ENCODE measurements around the gene YARS1. TPM values are rescaled to one million over a fixed set of nuclear protein-coding genes. Genes with fewer than 3 reads are reported as not detected.

Gene YARS1
- total and polyA plus RNA-seq, 2 of the 13 experiments (the other 11 are each of a cell fraction or from before 2014, with no cell fraction given): 50.1 to 113 TPM

DNA sequence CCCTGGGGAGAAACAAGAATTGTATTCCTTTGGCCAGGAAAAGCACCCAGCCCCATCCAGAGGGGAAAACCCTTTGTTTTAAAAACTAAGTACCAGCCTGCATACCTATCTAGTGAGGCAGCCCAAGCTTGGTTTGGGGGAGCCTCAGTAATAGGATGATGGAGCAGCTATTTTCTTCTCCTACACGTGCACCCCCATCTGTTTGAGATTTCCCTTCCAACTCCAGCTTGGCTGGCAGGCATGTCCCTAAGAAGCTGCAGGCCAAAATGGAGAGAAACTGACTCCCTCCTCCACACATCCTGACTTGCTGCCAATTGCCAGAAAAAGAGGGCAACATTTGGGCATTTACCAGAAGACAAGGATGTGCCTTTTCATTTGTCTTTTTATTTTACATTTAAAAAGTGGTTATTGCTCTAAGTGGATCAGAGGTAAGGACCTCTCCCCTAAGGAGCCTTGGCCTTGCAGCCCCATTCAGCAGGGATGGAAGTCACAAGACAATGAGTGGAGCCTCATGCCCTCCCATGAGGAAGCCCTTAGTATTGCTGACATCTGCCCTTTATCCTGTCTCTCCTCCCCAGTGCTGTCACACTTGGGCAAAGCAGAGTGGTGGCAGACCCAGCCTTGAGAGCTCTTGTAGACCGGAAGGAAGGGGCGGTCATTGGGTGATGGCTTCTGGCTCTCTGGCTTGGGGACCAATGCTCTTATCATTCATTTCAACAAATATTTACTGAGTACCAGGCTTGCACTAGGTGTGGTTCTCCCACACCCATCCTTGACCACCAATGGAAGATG, 44.9 kb upstream of the YARS1 start (continued):
- TF ChIP-seq, protein P1, sequence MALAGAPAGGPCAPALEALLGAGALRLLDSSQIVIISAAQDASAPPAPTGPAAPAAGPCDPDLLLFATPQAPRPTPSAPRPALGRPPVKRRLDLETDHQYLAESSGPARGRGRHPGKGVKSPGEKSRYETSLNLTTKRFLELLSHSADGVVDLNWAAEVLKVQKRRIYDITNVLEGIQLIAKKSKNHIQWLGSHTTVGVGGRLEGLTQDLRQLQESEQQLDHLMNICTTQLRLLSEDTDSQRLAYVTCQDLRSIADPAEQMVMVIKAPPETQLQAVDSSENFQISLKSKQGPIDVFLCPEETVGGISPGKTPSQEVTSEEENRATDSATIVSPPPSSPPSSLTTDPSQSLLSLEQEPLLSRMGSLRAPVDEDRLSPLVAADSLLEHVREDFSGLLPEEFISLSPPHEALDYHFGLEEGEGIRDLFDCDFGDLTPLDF (CRISPR knock-in tag; IDR thresholded peaks at IDR 0.05): no peak
- TF ChIP-seq ZNF879 (CRISPR knock-in tag; IDR thresholded peaks at IDR 0.05): no peak

DNA sequence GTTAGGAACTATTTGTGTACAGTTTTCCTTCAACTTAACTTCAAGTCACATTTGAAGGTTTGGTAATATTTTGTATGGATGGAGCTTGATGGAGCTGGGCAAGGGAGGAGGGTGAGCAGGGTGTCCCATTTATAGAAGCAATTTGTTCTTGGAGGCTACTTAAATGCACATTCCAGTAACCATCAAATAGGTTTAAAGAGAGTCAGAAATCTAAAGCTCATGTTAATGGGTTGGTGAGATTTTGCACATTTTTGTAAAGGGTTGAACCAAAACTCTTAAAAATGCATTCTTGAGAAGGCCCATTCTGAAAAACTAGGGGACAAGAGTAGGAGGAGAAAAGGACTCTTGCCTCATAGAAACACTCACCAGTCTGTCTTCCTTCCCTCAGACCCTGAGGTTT, 43.4 kb upstream of the YARS1 start:
- H3K4me2 ChIP-seq (ENCODE audit: low read depth, low read length): no peak overlapping the region
- FAIRE-seq (no peak), DNase-seq (ENCODE audit: low spot score) (no peak), ATAC-seq (no peak)
- H2AFZ ChIP-seq (ENCODE audit: low read length): no peak overlapping the region
- H3K4me1 ChIP-seq (ENCODE audit: insufficient read depth, low read length): no peaks in the 10 kb centered on the region
- no peak overlapping the region for H3K27ac ChIP-seq (ENCODE audit: extremely low read length, insufficient read depth, low read length)
- no peak overlapping the region for H3K4me3 ChIP-seq (replicated peaks in 1 of 3; ENCODE audit: insufficient read depth in 1 of 3, low read depth in 2 of 3, low read length in 3 of 3)
- no peaks in the 10 kb centered on the region for H4K20me1 ChIP-seq (ENCODE audit: insufficient read depth, low read length)
- ChIA-PET POLR2A (no interaction called here), CTCF (ENCODE audit: low intra/inter-chr PET ratio, low total read pairs) (no interaction called here)
- no peaks in the 10 kb centered on the region for H3K79me2 ChIP-seq (ENCODE audit: insufficient read depth, low read length)
- TF ChIP-seq, protein P2, sequence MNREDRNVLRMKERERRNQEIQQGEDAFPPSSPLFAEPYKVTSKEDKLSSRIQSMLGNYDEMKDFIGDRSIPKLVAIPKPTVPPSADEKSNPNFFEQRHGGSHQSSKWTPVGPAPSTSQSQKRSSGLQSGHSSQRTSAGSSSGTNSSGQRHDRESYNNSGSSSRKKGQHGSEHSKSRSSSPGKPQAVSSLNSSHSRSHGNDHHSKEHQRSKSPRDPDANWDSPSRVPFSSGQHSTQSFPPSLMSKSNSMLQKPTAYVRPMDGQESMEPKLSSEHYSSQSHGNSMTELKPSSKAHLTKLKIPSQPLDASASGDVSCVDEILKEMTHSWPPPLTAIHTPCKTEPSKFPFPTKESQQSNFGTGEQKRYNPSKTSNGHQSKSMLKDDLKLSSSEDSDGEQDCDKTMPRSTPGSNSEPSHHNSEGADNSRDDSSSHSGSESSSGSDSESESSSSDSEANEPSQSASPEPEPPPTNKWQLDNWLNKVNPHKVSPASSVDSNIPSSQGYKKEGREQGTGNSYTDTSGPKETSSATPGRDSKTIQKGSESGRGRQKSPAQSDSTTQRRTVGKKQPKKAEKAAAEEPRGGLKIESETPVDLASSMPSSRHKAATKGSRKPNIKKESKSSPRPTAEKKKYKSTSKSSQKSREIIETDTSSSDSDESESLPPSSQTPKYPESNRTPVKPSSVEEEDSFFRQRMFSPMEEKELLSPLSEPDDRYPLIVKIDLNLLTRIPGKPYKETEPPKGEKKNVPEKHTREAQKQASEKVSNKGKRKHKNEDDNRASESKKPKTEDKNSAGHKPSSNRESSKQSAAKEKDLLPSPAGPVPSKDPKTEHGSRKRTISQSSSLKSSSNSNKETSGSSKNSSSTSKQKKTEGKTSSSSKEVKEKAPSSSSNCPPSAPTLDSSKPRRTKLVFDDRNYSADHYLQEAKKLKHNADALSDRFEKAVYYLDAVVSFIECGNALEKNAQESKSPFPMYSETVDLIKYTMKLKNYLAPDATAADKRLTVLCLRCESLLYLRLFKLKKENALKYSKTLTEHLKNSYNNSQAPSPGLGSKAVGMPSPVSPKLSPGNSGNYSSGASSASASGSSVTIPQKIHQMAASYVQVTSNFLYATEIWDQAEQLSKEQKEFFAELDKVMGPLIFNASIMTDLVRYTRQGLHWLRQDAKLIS (CRISPR knock-in tag; IDR thresholded peaks at IDR 0.05): no peak
- no peak for TF ChIP-seq PCBP1 (IDR thresholded peaks at IDR 0.05; ENCODE audit: borderline replicate concordance, low read depth, low read length)
- TF ChIP-seq ZNF746 (CRISPR knock-in tag; IDR thresholded peaks at IDR 0.05): no peak
- no peak for TF ChIP-seq POLR2AphosphoS2 (IDR thresholded peaks at IDR 0.05; ENCODE audit: low read depth, low read length)
- TF ChIP-seq FOXO1 (CRISPR knock-in tag; IDR thresholded peaks at IDR 0.05): no peak
- TF ChIP-seq GTF3A (CRISPR knock-in tag; conservative IDR thresholded peaks at IDR 0.05): no peak
- TF ChIP-seq ZFP36L1 (CRISPR knock-in tag; IDR thresholded peaks at IDR 0.05): no peak
- TF ChIP-seq ZNF496 (CRISPR knock-in tag; IDR thresholded peaks at IDR 0.05; ENCODE audit: insufficient replicate concordance): no peak
- no peak for TF ChIP-seq MTF1 (CRISPR knock-in tag; IDR thresholded peaks at IDR 0.05)
- no peak for TF ChIP-seq ZNF530 (CRISPR knock-in tag; IDR thresholded peaks at IDR 0.05; ENCODE audit: low read depth)
- TF ChIP-seq KAT8 (CRISPR knock-in tag; IDR thresholded peaks at IDR 0.05): no peak
- in situ Hi-C loops (cut with HindIII; ENCODE audit: extremely low pct_ligation_motif_present, low pct_unique_long_range_greater_than_20kb) (no loop called here), intact Hi-C loops (cut with micrococcal nuclease; ENCODE audit: unreplicated experiment) (no loop called here)
- no TSS peak for BruUV-seq (replicated peaks)
- H3K9me3 ChIP-seq (ENCODE audit: low read length): no peaks in the 10 kb centered on the region
- no peaks in the 10 kb centered on the region for H3K27me3 ChIP-seq (ENCODE audit: control insufficient read depth in 1 of 2, insufficient read depth in 2 of 2, low read length in 2 of 2)
- H3K36me3 ChIP-seq (replicated peaks in 1 of 2; ENCODE audit: control insufficient read depth in 1 of 2, insufficient read depth in 2 of 2, low read length in 2 of 2): peaks cover 1 to 16% of the 10 kb centered on the region in 2 experiments; a peak in 3 of 5 replicates
- no peak overlapping the region for H3K9ac ChIP-seq (ENCODE audit: insufficient read depth, low read depth, low read length)

Measured in HepG2 (cell line).